Osteoblast (primary cell): ENCODE results near the gene TMEM176A. TPM values are rescaled to one million over a fixed set of nuclear protein-coding genes. Genes with fewer than 3 reads are reported as not detected.

Experiments used
- DNase-seq: peaks from one replicate; pipeline ENCODE4 v3.0.0; 2011; ENCODE audit warnings: low spot score, mixed read lengths; ENCODE audit not compliant: insufficient read length; ENCODE audit errors: missing footprints
- H2AFZ ChIP-seq: 2 replicates; pipeline ENCODE4 v1.6.0; 2011; ENCODE audit warnings: mild to moderate bottlenecking, low read length
- H3K27ac ChIP-seq: 2 replicates; pipeline ENCODE4 v1.5.1; 2011; ENCODE audit warnings: mild to moderate bottlenecking, low read depth, low read length, moderate library complexity
- H3K27me3 ChIP-seq: 2 replicates; pipeline ENCODE4 v1.6.0; 2012; ENCODE audit warnings: mild to moderate bottlenecking, control low read depth, inconsistent platforms, low read length, moderate library complexity; ENCODE audit not compliant: insufficient read depth
- H3K36me3 ChIP-seq: 2 replicates; pipeline ENCODE4 v1.5.1; 2011; ENCODE audit warnings: mild to moderate bottlenecking, low read length, control low read depth, moderate library complexity; ENCODE audit not compliant: insufficient read depth
- H3K4me1 ChIP-seq: 2 replicates; pipeline ENCODE4 v1.5.1; 2011; ENCODE audit warnings: mild to moderate bottlenecking, low read length, control low read depth, moderate library complexity; ENCODE audit not compliant: insufficient read depth
- H3K4me2 ChIP-seq: 2 replicates; pipeline ENCODE4 v1.6.0; 2011; ENCODE audit warnings: mild to moderate bottlenecking, low read length; ENCODE audit not compliant: insufficient read depth
- H3K4me3 ChIP-seq: fragments of 200-600 bp; sonication (generic); 3 replicates; pipeline ENCODE4 v1.5.1; 2012; ENCODE audit warnings: mild to moderate bottlenecking, low read length, inconsistent platforms; ENCODE audit not compliant: insufficient read depth
- H3K79me2 ChIP-seq: 2 replicates; pipeline ENCODE4 v1.6.0; 2012; ENCODE audit warnings: mild to moderate bottlenecking, low read length, control low read depth, inconsistent platforms; ENCODE audit not compliant: insufficient read depth
- H3K9me3 ChIP-seq: 2 replicates; pipeline ENCODE4 v1.5.1; 2011; ENCODE audit warnings: low read depth, low read length, control low read depth
- H4K20me1 ChIP-seq: 2 replicates; pipeline ENCODE4 v1.6.0; 2012; ENCODE audit warnings: mild to moderate bottlenecking, low read length, control low read depth; ENCODE audit not compliant: insufficient read depth
- CTCF ChIP-seq: IDR thresholded peaks from 2 replicates; pipeline ENCODE4 v1.5.1; 2011; ENCODE audit warnings: mild to moderate bottlenecking, low read depth, low read length, moderate library complexity; ENCODE audit errors: extremely low read depth
- total RNA-seq: library from RNA; depleted of rRNA; stranded (reverse); fragments of >200 nt; gene quantifications from 2 replicates; pipeline ENCODE4 v1.2.3, GENCODE V29; 2012

TMEM176A gene
- total RNA-seq, 1 donor: not detected

GRCh38 chr7:150814328-150815001 is 13.9 kb downstream of the TMEM176A start:
- no peaks in the 10 kb centered on the region for H3K36me3 ChIP-seq
- H3K9me3 ChIP-seq: no peaks in the 10 kb centered on the region
- H3K27ac ChIP-seq: no peak overlapping the region
- DNase-seq: no peak
- H3K4me1 ChIP-seq: no peaks in the 10 kb centered on the region
- TF ChIP-seq CTCF: no peak
- no peak overlapping the region for H3K4me3 ChIP-seq
- H3K27me3 ChIP-seq: no peaks in the 10 kb centered on the region
- H3K79me2 ChIP-seq: no peaks in the 10 kb centered on the region
- no peak overlapping the region for H2AFZ ChIP-seq
- no peaks in the 10 kb centered on the region for H4K20me1 ChIP-seq
- H3K4me2 ChIP-seq: no peak overlapping the region

DNA sequence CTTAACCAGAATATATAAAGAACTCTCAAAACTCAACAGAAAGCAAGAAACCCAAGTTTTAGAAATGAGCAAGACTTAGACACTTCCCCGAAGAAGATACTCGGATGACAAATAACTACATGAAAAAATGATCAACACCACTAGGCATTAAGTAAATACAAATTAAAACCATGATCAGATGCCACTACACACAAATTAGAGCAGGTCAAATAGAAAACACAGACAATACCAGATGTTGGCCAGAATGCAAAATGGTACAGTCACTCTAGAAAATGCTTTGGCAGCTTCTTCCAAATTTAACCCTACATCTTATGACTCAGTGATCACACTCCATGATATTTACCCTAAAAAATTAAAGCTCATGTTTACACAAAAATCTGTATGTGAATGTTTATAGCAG is 18.4 kb downstream of the TMEM176A start:
- H4K20me1 ChIP-seq: no peaks in the 10 kb centered on the region
- H3K9me3 ChIP-seq: no peaks in the 10 kb centered on the region
- H3K79me2 ChIP-seq: no peaks in the 10 kb centered on the region
- no peaks in the 10 kb centered on the region for H3K36me3 ChIP-seq
- H3K4me2 ChIP-seq: no peak overlapping the region
- no peak overlapping the region for H3K27ac ChIP-seq
- H3K4me3 ChIP-seq: no peak overlapping the region
- no peaks in the 10 kb centered on the region for H3K4me1 ChIP-seq
- no peak for TF ChIP-seq CTCF
- DNase-seq: no peak
- H2AFZ ChIP-seq: no peak overlapping the region
- no peaks in the 10 kb centered on the region for H3K27me3 ChIP-seq

DNA sequence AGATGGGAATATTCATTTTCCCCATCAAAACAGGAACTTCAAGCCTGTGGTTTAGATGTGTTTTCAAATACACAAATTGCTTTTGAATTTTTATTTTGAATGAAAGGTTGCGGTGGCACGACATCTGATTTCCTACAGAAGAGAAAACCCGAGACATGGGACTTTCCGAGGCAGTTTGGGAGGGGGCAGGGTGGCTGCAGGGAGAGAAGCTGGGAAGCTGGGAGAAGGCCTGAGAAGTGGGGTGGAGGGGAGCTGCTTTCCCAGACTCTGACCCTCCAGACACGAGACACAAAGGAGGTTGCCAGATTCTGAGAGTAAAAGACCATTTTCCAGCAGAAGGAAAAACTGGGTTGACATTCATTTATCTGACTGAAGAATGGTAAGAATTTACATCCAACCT is 19.6 kb downstream of the TMEM176A start:
- no peaks in the 10 kb centered on the region for H3K27me3 ChIP-seq
- H2AFZ ChIP-seq: no peak overlapping the region
- no peak for DNase-seq
- H3K36me3 ChIP-seq: no peaks in the 10 kb centered on the region
- H3K9me3 ChIP-seq: no peaks in the 10 kb centered on the region
- no peaks in the 10 kb centered on the region for H3K79me2 ChIP-seq
- H3K27ac ChIP-seq: no peak overlapping the region
- H3K4me1 ChIP-seq: no peaks in the 10 kb centered on the region
- H3K4me3 ChIP-seq: no peak overlapping the region
- TF ChIP-seq CTCF: no peak
- no peaks in the 10 kb centered on the region for H4K20me1 ChIP-seq
- H3K4me2 ChIP-seq: no peak overlapping the region

GRCh38 chr7:150820578-150821198 is 20.1 kb downstream of the TMEM176A start:
- Histone ChIP-seq H3K27me3 (no peaks in the 10 kb centered on the region), H4K20me1 (no peaks in the 10 kb centered on the region), H2AFZ (no peak overlapping the region), H3K27ac (no peak overlapping the region), H3K79me2 (no peaks in the 10 kb centered on the region), H3K4me3 (no peak overlapping the region), H3K4me1 (no peaks in the 10 kb centered on the region), H3K4me2 (no peak overlapping the region), H3K36me3 (no peaks in the 10 kb centered on the region), H3K9me3 (no peaks in the 10 kb centered on the region)
- DNase-seq: no peak
- TF ChIP-seq CTCF: no peak
